NCI-H748 (cell line): Measurements from ENCODE around the gene HOXA9.

Experiments
- DNase-seq: peaks from one replicate; lab custom pipeline; 2025; ENCODE audit not compliant: unreplicated experiment; lab: John Stamatoyannopoulos, UW

HOXA9 gene

DNA sequence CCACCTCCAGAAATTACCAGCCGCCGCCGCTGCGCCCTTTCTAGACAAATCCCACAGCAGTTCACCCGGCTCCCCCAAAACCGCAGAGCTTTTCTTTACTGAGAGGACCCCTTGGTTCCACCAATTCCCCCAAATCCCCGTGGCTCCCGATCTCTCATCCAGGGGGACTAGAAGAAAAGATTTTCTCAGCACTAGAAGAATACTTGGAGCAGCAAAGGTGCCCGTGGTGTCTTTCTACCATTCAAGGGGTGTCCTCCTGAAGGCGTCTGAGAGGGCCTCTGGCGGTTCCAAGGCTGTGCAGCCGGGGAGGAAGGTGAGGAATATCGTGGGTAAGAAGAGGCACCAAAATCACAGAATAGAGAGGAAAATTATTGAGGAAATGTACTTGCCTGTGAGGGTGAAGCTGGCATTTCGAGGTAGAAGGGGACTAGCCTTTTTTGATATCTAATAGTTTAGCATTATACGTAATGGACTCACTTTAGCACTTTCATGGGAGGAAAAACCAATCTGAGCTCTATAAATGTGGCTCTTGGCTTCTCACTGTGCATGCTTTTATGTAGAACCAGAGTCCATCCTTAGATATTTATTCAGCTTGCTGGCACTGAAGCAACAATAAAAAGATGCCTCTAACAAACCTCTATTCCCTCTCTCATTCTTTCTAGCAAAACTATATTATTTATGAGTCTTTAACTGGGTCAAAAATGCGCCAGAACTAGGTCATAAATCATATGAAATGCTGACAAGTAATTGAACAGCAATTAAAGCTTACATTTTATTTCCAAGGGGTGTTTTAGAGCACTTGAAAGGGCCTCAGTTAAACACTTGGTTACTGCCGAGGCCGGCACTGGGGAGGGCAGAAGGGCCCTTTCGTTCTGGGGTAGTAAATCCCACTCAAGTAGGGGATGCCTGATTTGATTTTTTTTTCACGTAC is 49.0 kb downstream of the HOXA9 start:
- no peak for DNase-seq

DNA sequence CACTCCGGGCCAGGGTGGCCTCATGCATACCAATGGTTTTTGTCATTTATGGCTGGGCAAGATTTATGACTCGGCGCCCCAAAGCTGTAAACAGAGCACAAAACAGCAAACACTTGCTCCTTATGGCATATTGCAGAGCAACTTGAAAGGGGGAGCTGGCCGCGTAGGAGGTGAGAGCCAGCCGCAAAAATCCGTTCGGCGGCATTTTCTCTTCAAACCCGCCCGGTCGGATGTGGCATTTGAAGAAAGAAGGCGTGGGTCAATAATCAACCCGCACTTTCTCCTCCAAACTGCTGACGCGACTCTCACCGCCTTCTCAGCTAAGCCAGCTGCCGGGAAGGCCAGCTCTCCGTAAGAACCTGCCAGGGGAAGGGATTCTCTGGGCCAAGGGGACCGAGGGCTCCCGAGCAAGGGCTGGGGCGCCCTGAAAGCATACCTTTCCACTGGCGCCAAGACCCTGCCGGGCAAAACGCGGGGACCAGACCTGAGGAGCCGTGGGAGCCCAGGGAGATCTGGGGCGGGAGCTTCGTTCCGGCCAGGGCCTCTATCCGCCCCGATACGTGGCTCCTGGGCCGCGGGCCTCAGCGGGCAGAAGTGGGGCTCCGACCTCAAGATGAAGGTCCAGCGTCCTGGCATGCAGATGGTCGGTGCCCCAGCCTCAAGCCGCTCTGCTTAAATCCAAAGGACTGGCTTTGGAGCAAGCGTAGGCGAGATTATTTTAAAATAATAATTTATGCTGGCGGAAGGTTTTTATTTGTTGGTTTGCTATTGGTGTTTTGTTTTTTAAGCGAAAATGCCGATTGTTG is 49.9 kb downstream of the HOXA9 start:
- no peak for DNase-seq

DNA sequence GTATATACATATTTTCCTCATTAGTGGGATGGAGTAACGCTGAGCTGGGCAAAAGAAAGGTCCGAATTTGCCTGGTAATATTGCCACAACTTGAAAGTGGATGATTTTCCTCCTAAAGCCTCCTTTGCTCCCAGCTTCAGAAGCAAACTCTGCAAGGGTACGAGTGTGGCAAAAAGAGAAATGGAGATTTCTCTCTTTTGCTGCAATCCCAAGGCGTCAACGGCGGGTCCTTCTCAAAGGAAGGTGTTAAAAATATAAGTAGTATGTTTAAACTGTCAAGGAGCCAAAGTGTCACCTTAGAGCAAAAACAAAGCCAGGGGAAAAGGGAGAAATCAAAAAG is 50.5 kb downstream of the HOXA9 start:
- DNase-seq = no peak

DNA sequence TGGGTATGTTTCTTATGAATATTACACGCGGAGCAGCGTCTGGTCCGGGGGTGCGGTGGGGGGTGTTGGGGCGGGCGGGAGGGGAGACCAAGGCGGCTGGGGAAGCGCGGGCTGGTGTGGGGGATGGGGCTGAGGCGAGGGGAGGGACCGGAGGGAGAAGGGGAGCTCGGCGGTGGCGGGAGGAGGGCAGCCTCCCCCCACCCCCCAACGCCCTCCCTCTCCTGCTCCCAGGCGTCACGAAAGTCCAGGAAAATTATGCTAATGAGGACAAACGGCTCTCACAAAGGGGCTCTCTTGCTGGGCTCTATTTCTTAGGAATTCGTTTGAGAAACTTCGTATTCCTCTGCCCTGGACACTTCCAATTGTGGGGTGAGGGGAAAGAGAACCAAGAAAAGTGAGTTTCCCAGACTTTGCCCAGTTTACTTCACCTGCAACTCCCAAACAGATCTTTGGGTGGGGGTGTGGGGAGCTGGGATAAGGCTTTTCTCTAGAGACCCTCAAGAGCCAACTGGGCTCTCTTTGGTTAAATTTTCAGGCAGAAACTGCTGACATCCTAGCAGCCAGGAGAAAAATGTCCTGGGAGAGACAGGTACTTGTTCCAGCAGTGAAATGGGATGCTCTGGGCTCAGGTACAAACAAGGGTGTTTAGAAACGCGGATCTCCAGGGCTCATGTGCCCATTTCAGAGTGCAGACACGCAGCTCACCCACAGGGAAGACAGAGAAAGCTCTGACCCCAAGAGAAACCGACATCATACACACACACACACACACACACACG is 51.2 kb downstream of the HOXA9 start:
- DNase-seq = peak; percentile 76

DNA sequence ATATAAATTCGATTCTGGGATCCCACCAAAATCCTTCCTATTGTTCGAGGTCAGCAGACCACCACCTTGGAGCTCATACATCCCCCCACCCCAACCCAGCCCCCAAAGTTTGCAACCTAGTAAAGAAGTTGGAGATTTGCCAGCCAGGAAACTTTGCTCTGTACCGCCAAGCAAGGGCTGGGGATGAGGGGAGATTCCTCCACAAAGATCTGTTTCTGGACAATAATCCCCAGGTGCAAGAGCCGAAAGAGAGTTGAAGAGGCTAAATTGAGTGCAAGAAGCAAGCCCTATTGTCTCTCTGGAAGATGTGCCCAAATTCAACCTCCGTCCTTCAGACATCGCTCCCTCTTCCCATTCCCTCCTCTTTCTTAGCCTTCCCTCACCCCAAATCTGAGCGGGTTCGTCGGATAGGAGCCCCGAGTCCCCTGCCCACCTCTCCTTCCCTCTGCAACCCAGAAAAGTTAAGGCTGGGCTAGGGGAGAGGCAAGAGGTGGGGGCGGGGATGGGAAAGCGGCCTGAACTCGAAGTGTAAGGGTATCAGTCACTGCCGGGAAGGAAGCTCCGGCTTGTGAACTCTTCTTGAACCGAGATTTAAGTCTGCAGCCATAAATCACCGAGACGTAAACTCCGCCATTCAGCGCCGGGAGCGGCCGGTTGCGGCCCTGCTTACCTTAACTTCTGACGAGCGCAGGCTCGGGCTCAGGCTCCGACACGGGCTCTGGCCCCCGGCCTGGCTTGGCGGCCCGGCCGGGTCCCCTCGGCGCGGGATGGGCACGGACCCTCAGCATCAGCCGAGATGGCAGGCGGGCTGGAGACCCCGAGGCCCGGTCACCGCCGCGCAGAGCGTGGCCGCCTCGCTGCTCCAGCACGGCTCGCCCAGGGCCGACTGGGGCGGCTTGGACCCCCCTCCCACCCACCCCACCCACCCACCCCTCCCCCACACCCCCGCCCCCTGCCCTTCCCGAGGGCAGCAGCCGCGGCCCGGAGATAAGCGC is 52.1 kb downstream of the HOXA9 start:
- peak; percentile 76 for DNase-seq
